COLO829 (cell line): ENCODE data around the gene TNFRSF8.
A peak's percentile ranks its signal among the peaks of the same experiment; 100 is the strongest.

Source experiments
- DNase-seq: peaks from one replicate; pipeline ENCODE4 v3.0.0; 2012; ENCODE audit warnings: low spot score

Gene TNFRSF8

DNA sequence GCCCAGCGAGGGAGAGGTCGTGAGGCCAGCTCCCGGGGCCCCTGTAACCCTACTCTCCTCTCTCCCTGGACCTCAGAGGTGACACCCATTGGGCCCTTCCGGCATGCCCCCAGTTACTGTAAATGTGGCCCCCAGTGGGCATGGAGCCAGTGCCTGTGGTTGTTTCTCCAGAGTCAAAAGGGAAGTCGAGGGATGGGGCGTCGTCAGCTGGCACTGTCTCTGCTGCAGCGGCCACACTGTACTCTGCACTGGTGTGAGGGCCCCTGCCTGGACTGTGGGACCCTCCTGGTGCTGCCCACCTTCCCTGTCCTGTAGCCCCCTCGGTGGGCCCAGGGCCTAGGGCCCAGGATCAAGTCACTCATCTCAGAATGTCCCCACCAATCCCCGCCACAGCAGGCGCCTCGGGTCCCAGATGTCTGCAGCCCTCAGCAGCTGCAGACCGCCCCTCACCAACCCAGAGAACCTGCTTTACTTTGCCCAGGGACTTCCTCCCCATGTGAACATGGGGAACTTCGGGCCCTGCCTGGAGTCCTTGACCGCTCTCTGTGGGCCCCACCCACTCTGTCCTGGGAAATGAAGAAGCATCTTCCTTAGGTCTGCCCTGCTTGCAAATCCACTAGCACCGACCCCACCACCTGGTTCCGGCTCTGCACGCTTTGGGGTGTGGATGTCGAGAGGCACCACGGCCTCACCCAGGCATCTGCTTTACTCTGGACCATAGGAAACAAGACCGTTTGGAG, 80.0 kb downstream of the TNFRSF8 start:
- DNase-seq, result no peak

DNA sequence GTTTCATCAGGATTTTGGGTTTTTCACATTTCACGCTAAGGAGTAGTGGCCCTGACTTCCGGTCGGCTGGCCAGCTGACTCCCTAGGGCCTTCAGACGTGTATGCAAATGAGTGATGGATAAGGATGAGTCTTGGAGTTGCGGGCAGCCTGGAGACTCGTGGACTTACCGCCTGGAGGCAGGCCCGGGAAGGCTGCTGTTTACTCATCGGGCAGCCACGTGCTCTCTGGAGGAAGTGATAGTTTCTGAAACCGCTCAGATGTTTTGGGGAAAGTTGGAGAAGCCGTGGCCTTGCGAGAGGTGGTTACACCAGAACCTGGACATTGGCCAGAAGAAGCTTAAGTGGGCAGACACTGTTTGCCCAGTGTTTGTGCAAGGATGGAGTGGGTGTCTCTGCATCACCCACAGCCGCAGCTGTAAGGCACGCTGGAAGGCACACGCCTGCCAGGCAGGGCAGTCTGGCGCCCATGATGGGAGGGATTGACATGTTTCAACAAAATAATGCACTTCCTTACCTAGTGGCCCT, 80.6 kb downstream of the TNFRSF8 start:
- DNase-seq, result peak; percentile 95

DNA sequence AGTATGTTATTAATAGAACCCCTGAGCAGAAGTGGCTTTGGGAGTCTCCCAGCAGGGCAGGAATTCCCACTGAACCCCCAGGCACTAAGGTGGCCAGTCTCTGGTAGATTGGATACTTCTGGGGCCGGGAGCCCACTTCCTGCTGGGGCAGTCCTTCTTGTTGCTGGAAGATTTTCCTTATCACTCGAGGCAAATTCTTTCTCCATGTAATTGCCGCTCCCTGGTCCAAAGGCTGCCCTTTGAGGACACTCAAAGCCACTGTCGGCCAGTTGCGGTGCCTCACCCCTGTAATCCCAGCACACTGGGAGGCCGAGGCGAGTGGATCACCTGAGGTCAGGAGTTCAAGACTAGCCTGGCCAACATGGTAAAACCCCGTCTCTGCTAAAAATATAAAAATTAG, 81.1 kb downstream of the TNFRSF8 start:
- no peak for DNase-seq

DNA sequence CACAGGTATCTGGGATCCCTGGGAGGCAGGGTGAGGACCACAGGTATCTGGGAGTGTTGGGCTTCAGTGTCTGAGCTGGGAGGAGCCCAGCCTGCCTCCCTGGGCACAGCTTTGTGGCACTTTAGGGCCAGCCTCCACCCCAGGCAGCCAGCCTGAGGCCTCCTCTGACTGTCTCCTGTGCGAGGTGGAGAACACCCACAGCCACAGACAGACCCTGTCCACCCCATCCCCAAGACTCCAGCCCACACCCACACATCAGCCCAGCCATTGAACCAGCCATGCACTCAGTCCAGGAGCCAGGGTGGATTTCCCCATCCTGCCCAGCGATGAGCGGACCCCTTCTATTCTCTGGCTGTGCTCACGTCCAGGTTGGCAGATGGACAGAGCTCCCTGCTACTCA, 81.9 kb downstream of the TNFRSF8 start:
- no peak for DNase-seq

DNA sequence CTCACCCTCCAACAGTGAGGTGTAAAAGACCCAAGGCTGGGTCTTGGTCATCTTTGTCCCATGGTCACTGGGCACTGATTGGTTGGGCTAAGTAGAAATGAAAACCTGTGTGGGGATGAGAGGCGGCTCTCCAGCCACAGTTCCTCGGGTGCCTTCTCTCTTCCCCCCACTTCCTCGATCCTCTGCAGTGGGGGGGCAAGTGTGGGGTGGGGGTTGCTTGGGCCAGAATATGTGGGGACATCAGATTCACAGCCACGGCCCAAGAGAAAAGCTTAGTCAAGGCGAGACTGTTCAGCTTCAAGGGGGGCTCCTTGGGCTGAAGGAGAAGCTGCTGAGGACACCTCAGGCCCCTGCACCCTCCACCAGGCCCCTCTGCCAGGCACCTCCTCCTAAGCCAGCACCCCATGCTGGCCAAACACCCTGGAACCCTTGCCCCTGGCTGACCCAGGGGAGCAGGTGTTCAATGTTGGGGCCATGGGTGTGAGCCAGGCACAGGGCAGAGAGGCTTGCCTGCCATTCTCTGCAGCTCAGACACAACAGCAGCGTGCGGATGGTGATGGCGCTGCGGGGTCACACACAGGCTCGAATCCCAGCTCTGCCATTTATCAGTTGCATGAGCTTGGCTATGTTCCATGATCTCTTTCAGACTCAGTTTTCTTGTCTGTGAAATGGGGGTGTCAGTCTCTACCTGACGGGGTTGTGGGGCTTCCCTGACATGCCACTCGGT, 82.7 kb downstream of the TNFRSF8 start:
- no peak for DNase-seq

DNA sequence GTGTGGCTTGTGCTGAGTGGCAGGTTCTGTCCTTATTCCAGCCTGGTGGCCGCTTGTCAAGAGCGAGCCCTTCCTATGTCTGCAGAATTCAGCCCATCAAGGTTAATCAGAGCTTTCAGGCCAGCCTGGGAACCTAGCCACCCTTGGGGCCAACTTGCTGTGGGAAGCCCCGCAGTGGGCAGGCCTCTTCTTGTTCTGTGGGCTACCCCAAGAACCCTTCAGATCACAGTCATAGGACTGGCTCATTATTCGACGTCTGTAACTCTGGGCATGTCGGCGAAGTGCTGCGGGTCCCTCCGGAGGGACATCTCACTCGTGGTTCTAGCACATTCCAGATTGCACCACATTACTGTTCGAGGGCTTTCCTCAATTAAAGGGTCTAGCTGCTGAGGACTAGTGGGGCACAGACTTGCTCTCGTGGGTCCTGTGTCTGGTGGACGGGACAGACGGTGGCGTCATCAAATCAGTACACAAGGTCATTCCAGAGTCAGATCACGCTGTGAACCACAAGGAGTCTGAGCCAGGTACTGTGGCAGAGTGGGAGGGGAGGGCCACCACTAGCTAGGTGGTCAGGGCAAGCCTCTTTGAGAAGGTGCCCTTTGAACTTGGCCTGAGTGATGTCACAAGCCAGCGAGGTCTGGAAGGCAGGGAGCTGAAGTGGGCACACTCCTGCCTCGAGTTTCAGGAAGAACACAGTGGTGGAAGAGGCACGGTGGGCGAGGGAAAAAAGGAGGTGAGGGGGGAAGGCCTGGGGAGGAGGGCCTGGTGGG, 83.4 kb downstream of the TNFRSF8 start:
- DNase-seq, result no peak

DNA sequence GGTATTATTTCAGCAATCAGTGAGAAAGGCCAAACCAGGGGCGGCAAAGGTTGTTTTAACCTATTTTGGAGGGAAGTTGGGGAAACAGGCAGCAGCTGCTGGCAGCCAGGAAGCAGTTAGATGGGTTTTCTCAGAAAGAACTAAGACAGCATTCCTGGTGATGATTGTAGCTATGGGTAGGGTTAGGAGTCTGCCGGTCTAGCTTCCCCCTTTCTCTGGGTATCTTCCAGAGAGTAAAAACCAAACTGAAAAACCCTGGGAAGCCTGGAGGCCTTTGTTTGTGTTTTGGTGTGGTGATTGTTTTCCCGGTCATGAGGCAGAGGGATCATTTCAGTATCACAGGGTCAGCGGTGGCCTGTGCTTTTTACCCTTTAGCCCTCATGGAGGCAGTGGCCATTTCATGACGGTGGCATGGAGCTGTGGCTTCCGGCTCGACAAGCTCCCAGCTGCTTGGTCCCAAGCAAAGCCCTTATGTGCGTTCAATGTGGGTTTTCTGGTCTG, 84.1 kb downstream of the TNFRSF8 start:
- no peak for DNase-seq

DNA sequence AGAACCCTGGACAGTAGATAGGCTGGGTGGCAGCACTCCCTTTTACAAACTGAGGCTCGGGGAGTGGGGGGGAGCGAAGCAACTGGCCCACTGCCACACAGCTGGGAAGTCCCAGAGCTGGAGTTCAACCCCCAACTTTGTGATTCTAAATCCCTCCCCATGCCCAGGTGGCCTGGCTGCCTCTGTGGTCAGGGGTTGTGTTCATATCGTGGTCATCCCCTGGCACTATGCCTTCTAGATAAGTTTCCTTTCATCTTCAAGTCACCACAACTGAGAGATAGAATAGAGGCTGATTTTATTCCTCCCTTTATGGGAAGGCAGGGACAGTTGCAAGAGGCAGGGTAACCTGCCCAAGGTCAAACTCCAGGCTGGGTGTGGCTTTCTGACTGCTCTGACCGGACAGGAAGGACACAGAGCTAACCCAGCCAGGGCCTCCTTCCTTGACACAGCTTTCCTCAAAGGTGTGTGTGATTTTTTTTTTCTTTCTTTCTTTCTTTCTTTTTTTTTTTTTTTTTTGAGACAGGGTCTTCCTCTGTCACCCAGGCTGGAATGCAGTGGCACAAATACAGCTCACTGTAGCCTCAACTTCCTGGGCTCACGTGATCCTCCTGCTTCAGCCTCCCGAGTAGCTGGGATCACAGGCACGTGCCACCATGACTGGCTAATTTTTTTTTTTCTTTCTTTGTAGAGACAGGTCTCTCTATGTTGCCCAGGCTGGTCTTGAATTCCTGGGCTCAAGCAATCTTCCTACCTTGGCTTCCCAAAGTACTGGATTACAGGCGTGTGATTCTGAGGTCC, 85.3 kb downstream of the TNFRSF8 start:
- DNase-seq, result no peak

DNA sequence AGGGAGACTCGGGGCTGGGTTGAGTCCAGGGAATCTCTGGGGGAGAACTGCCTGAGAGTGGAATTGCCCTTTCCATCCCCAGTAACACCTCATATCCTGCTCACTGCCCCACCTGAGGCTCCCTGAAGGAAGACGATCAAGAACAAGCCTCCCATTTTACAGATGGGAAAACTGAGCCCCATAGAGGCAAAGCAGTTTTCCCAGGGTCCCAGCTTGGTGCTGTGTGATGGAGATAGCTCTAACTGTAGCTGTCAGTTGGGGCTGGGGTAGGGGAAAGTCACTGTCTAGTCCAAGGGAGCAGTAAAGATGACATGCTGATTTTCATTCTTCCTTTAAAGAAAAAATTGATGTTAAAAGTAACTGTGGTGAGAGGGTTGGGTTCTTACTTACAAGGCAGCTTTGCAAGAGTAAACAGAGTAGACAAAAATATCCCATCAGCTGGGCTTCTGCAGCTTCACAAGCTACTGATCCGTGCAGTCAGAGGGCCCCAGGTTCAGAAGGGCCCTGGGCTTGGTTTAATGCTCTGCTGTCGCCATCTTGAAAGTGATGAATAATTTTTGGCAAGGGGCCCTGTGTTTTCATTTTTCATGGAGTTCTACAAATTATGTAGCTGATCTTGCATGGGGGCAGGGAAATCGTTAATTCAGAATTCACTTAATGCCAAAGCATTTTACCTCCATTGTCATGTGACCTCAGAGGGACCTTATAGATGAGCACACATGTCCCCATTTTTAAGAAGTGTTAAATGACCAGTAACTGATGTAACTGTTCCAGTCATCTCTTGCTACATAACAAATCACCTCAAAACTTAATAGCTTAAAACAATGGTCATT, 86.1 kb downstream of the TNFRSF8 start:
- DNase-seq, result no peak

DNA sequence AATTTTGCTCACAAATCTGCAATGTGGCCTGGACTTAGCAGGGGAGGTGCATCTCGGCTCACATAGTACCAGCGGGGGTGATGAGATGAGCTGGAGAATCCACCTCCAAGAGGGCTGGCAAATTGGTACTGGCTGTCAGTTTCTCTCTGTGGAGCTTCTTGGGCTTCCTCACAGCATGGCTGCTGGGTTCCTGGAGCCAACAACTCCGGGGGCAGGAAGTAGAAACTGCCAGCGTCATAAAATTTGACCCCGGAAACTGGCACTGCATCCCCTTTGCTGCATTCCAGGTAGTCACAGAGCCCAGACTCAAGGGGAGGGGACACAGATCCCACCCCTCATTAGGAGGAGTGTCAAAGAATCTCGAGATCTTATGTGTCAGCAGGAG, 86.7 kb downstream of the TNFRSF8 start:
- DNase-seq, result no peak

DNA sequence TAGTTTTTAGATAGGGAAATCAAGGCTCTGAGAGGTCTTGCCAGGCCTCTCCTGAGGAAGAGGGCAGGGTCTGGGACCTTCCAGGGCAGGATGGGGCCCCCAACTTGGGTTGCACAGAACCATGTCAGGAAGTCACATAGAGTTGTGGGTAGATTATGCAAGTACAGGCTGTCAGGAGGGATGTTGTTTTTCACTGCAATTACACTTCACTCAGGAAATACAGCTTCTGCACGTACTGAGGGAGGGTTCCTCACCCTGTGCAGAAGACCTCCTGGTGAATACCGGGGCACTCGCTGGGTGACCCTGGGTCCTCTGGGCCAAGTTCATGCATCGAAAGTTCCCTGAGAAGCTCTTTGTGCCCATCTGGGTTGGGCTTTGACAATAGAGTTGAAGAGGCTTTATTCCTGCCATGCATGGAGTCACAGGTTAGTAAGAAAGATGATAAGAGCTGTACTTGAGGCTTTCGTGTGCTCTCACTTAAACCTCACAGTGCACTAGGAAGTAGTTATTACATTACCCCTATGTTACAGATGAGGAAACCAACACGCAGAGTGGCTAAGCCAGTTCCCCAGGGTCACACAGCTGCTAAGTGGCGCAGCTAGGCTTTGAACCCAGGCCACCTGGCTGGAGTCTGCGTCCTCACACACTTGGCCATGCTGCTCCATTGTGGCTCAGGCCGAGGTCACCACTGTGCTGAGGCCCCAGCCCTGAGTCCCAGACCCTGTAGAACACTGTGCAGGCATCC, 87.5 kb downstream of the TNFRSF8 start:
- DNase-seq, result no peak

DNA sequence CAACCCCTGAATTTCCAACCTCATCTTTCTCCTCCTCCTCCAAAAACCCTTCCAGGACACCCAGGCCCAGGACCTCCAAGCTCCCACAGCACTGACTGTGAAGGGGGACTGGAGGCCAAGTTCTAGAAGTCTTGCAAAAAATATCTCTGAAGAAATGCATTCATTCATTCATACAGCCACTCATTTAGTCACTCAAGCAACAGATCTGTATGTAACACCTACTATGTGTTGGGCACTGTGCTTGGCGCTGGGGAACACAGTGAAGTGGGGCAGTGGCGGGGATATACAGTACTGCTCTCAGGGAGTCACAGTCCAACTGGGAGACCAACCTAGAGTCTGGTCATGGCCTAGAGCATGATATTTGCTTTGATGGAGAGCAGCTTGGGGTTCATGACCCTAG, 88.4 kb downstream of the TNFRSF8 start:
- DNase-seq, result no peak

DNA sequence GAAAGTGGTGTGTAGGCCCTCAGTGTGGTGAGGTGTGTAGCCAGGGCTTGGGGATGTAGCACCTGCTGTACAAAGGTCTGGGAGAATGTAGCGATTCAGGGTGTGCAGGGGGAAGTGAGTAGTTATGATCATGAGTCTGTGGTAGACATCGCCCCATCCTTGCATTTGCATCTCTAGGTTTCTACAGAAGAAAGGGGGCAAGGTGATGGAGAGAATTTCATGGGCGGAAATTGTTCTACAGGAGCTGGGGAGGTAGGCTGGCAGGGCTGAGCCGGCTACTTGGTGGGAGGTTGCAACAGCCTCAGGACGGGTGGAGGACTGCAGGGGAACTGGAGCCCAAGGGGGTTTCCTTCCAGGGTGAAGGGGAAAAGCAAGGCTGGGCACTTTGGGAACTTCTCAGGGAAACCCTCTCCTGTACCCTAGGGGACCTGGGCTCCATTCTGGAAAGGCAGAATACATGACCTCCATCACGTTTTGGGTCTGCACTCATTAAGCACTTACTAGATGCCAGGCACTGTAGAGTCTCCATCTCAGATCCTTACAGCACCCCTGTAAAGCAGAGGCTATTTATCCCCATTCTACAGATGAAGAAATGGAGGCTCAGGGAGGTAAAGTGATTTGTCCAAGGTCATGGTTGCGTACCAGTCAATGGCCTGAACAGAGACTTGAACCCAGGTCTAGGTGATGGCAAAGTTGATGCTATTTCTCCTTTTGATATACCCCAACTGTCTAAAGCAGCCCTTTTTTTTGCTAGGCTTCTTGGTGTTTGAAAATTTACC, 89.2 kb downstream of the TNFRSF8 start:
- no peak for DNase-seq

DNA sequence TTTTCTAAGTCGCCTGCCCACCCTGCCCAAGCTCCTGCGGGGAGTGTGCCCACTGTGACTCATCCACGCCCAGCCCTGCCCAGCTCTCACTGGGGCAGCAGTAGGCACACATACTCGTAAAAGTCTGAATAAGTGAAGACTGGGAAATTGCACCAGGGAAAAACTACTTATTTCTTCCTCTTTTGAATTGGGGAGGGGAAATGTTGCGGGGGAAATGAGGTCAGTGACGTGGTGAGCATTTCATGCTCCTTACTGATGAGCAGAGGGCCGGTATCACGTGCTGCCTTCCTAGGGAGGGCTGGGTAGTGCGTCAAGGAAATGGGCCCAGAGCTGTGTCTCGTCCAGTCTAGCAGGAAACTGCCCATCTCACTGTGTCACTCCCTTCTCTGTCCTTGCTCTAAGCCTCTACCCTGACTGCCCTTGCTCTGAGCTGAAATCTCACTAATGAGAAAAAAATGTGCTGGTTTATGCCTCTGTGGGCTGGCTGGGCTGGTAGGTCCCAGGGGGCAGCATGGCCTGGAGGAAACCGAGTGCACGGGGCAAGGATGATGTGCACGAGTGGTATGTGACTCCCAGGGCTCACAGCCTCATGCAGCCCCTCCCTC, 90.2 kb downstream of the TNFRSF8 start:
- peak; percentile 29 for DNase-seq

DNA sequence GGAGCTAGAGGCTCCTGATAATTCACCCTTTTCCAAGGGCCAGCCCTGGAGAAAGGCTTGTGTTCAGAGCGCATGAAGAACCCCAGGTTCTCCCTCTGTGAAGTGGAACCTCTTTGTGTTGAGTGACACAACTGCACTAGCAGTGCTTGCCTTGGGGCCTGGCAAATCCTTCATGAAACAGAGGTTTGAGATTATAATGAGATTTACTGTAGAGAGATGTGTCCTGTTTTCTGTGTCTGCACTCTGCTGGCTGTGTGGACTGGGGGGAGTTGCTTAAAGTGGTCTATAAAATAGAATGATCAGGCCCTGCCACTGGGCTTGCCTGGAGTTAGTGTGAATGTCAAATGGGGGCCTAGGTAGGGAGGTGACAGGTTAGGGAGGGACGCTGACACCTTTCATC, 92.2 kb downstream of the TNFRSF8 start:
- DNase-seq, result no peak

DNA sequence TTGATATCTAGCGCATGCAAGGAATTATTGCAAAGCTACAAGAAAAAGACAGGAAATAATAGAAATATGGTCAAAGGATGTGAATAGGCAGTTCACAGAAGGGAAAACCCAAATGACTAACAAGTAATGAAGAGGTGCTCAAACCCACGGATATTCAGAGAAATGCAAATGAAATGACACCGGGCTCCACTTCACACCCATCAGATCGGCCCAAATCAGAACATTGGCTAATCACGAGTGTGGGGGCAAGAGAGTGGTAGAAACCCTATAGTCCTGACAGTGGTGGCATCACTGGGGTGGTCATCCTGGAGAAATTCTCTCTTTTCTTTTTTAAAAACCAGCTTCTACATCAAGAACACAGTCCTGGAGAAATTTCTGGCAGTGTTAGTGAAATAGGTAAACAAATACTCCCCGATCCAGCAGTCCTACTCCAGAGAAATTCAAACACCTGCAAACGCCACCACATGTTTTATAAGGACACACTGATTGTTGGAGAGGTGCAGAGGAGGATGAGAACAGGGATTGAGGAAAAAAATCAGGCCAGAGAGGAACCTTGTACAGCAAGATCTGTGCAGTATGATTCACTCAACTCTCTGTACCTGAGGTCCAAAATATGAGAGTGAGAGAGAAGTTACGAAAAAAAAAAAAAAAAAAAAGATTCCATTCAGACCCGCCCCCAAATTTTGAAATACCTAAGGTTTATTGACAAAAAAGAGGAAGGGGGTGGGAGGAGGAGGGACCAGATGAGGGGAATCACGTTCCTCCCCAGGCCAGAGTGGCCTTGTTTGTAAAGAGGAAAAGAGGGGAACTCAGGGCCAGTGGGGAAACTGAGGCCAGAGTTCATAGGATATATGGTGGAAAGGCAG, 94.5 kb downstream of the TNFRSF8 start:
- no peak for DNase-seq

DNA sequence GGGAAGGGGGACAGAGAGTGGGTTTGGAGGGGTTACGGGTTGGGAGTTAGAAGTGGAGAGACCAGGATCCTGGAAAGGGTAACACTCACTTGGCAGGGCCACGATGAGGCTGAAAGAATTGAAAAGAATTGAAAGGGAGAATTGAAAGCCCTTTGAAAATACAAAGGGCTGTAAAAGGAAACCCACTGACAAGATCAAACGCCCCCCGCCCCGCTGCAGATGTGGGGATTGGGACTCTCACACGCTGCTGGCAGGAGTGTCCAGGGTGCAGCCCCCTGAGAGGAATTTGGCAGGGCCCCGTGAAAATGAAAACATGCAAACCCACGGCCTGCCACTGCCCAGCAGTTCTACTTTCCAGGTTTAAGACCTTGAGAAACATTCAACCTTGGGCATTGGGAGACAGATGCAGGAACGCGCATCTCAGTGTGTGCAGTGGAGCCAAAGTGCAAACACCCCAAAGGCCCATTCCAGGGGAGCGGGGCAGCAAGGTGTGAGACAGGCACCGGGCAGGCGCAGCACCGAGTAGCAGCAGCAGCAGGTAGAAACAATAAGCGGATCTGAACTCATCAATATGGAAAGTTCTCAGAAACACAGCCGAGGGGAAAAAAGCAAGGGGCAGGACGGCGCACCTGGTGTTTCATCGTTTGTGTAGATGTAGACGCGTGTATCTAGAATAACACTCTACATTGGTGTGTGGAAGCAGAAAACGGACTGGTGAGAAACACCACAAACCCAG, 95.4 kb downstream of the TNFRSF8 start:
- DNase-seq, result no peak
